Osteocyte (in vitro differentiated cells): ENCODE data around the gene PITX1. TPM values are rescaled to one million over a fixed set of nuclear protein-coding genes. Genes with fewer than 3 reads are reported as not detected.

Experiments used
- DNase-seq: peaks from one replicate; pipeline ENCODE4 v3.0.0; 2021; ENCODE audit warnings: mixed read lengths; ENCODE audit not compliant: unreplicated experiment; ENCODE audit errors: extremely low spot score
- H3K27ac Mint-ChIP-seq: one replicate; pipeline ENCODE4 v1.8.0; 2021; ENCODE audit warnings: mild to moderate bottlenecking, mixed read lengths; ENCODE audit not compliant: unreplicated experiment
- H3K27me3 Mint-ChIP-seq: one replicate; pipeline ENCODE4 v1.8.0; 2021; ENCODE audit warnings: mixed read lengths; ENCODE audit not compliant: unreplicated experiment
- H3K36me3 Mint-ChIP-seq: one replicate; pipeline ENCODE4 v1.8.0; 2021; ENCODE audit warnings: mixed read lengths; ENCODE audit not compliant: unreplicated experiment
- H3K4me1 Mint-ChIP-seq: one replicate; pipeline ENCODE4 v1.8.0; 2021; ENCODE audit warnings: mixed read lengths; ENCODE audit not compliant: unreplicated experiment
- H3K4me3 Mint-ChIP-seq: one replicate; pipeline ENCODE4 v1.8.0; 2021; ENCODE audit warnings: mild to moderate bottlenecking, moderate library complexity, mixed read lengths; ENCODE audit not compliant: unreplicated experiment
- H3K9me3 Mint-ChIP-seq: one replicate; pipeline ENCODE4 v1.8.0; 2021; ENCODE audit warnings: mixed read lengths; ENCODE audit not compliant: unreplicated experiment
- CTCF ChIP-seq: fragments of 200-600 bp; sonication (generic); IDR thresholded peaks from 2 replicates; pipeline ENCODE4 v1.5.0; 2021; ENCODE audit warnings: antibody characterized with exemption, mild to moderate bottlenecking, moderate library complexity
- total RNA-seq: library from RNA; stranded (reverse); gene quantifications from 2 replicates; pipeline ENCODE4 v1.2.1, GENCODE V29; 2021

PITX1 gene
- total RNA-seq, 1 donor from 2014 or later: 0.13 TPM

GRCh38 chr5:135018457-135018856 is 15.6 kb downstream of the PITX1 start:
- DNase-seq: no peak
- no peak overlapping the region for H3K4me3 Mint-ChIP-seq

GRCh38 chr5:135016861-135017290 is 17.2 kb downstream of the PITX1 start:
- Mint-ChIP-seq H3K27ac (no peak overlapping the region), H3K27me3 (peaks cover 50% of the 10 kb centered on the region), H3K4me3 (no peak overlapping the region), H3K36me3 (no peaks in the 10 kb centered on the region), H3K9me3 (no peaks in the 10 kb centered on the region), H3K4me1 (no peaks in the 10 kb centered on the region)
- no peak for DNase-seq
- no peak for TF ChIP-seq CTCF

More at GRCh38 chr5:135018457-135018856, 15.6 kb downstream of the PITX1 start:
- no peaks in the 10 kb centered on the region for H3K9me3 Mint-ChIP-seq
- H3K27me3 Mint-ChIP-seq: peaks cover 60% of the 10 kb centered on the region
- TF ChIP-seq CTCF: no peak
- no peak overlapping the region for H3K27ac Mint-ChIP-seq
- no peaks in the 10 kb centered on the region for H3K36me3 Mint-ChIP-seq
- H3K4me1 Mint-ChIP-seq: no peaks in the 10 kb centered on the region

- H3K36me3 Mint-ChIP-seq: no peaks in the 10 kb centered on the region
- TF ChIP-seq CTCF: no peak
- H3K27ac Mint-ChIP-seq: no peak overlapping the region
- no peak for DNase-seq
- H3K27me3 Mint-ChIP-seq: peaks cover 42% of the 10 kb centered on the region
- no peak overlapping the region for H3K4me3 Mint-ChIP-seq
- no peaks in the 10 kb centered on the region for H3K4me1 Mint-ChIP-seq
- H3K9me3 Mint-ChIP-seq: no peaks in the 10 kb centered on the region
Measured at GRCh38 chr5:135015942-135016341, 18.1 kb downstream of the PITX1 start.

GRCh38 chr5:135013947-135014570 is 20.0 kb downstream of the PITX1 start:
- Mint-ChIP-seq H3K9me3 (no peaks in the 10 kb centered on the region), H3K27ac (no peak overlapping the region)

GRCh38 chr5:135013445-135013844 is 20.6 kb downstream of the PITX1 start:
- no peak for DNase-seq
- H3K36me3 Mint-ChIP-seq: no peaks in the 10 kb centered on the region
- H3K9me3 Mint-ChIP-seq: no peaks in the 10 kb centered on the region

More at GRCh38 chr5:135013947-135014570, 20.0 kb downstream of the PITX1 start:
- Mint-ChIP-seq H3K36me3 (no peaks in the 10 kb centered on the region), H3K27me3 (peaks cover 25% of the 10 kb centered on the region), H3K4me3 (no peak overlapping the region), H3K4me1 (no peaks in the 10 kb centered on the region)
- no peak for TF ChIP-seq CTCF
- peak; percentile 69 for DNase-seq

More at GRCh38 chr5:135013445-135013844, 20.6 kb downstream of the PITX1 start:
- no peak overlapping the region for H3K27ac Mint-ChIP-seq
- no peaks in the 10 kb centered on the region for H3K4me1 Mint-ChIP-seq
- peaks cover 21% of the 10 kb centered on the region for H3K27me3 Mint-ChIP-seq
- no peak for TF ChIP-seq CTCF
- H3K4me3 Mint-ChIP-seq: no peak overlapping the region
